HEK293T (cell line): ENCODE data around the gene PRKG1.

Experiments used
- BHLHE40 ChIP-seq: fragments of 450-650 bp; IDR thresholded peaks from 2 replicates; pipeline ENCODE4 v1.6.1; 2016; ENCODE audit warnings: mild to moderate bottlenecking, moderate library complexity, borderline replicate concordance
- CTBP1 ChIP-seq: fragments of 450-650 bp; IDR thresholded peaks from 2 replicates; pipeline ENCODE4 v1.6.1; 2016; ENCODE audit warnings: borderline replicate concordance
- ELF4 ChIP-seq: fragments of 450-650 bp; IDR thresholded peaks from 2 replicates; pipeline ENCODE4 v1.6.1; 2017; ENCODE audit warnings: antibody characterized with exemption
- FOXA1 ChIP-seq: fragments of 450-650 bp; IDR thresholded peaks from 2 replicates; pipeline ENCODE4 v1.6.1; 2016; ENCODE audit warnings: mild to moderate bottlenecking
- HDGF ChIP-seq: fragments of 450-650 bp; IDR thresholded peaks from 2 replicates; pipeline ENCODE4 v1.6.1; 2017; ENCODE audit warnings: antibody characterized with exemption, borderline replicate concordance
- LEF1 ChIP-seq: fragments of 450-650 bp; IDR thresholded peaks from 2 replicates; pipeline ENCODE4 v1.6.1; 2017; ENCODE audit warnings: mild to moderate bottlenecking, borderline replicate concordance
- NFRKB ChIP-seq: fragments of 450-650 bp; IDR thresholded peaks from 2 replicates; pipeline ENCODE4 v1.6.1; 2016; ENCODE audit warnings: mild to moderate bottlenecking, moderate library complexity
- SP1 ChIP-seq: fragments of 450-650 bp; IDR thresholded peaks from 2 replicates; pipeline ENCODE4 v1.6.1; 2017
- ZNF384 ChIP-seq: fragments of 450-650 bp; IDR thresholded peaks from 2 replicates; pipeline ENCODE4 v1.6.1; 2016

DNA sequence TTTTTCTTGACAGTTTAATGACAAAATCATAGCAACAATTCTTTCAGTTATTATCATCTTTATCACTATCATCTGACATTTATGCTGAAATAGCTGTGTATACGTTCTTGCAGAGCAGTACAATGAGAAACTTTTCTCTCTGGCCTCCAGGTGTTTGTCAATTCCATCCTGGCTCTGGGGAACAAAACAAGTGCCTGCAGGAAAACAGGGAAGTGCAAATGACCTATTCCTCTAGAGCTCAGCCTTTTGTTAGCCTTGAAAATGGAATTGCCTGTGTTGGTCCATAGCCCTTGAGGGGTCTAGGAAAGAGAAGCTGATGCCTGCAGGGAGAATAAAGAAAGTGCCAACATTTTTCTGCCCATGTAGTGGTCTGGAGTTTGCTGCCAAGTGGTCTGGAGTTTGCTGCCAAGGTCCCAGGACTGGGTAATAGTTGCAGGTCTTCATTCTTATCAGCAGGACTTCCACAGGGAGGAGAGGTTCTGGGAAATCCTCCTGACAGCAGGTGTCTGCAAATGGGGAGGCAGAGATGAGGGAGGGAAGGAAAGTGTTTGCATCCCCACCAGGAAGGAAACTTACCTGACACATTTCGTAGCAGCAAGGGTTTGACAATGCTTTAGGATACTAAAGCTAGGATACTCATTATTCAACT, 635.2 kb downstream of the PRKG1 start:
- TF ChIP-seq FOXA1 (no peak), LEF1 (no peak), SP1 (no peak), HDGF (no peak), BHLHE40 (no peak), NFRKB (no peak), ELF4 (no peak), CTBP1 (no peak), ZNF384 (no peak)
